Right renal pelvis (tissue), 4 donors: ENCODE measurements around the gene FYN. TPM values are rescaled to one million over a fixed set of nuclear protein-coding genes. Genes with fewer than 3 reads are reported as not detected.

Source experiments
- DNase-seq, 4 donors: peaks; one replicate each; pipeline ENCODE4 v3.0.0-alpha.2; 2013; ENCODE audit warnings: low read depth in 4 of 4, low spot score in 3 of 4, missing footprints in 1 of 4
- polyA plus RNA-seq, 4 donors: library from polyadenylated mRNA; unstranded; fragments of 120-200 nt; gene quantifications; one replicate each; pipeline ENCODE4 v1.2.1, GENCODE V29; 2013; ENCODE audit not compliant: insufficient read length in 4 of 4

The FYN gene
- polyA plus RNA-seq, 4 donors: 162 to 172 (median 167) TPM

DNA sequence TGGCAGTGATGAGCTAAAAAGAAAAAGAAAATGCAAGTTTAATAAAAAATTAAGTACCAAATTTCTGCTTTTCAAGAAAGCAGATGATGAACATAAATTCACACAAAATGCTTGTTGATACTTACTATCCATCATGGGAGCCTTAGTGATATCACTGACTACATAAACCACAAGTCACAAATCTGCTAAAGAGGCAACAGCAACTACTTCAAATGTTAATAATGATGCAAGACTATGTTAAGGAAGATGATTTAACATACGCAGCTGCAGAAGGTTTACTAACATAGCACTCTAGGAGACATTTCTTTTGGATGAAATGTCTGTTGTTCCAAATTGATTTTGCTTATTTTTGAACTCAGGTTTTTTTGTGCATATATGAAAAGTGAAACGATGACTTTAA is 18.6 kb downstream of the FYN start:
- no peak for DNase-seq

DNA sequence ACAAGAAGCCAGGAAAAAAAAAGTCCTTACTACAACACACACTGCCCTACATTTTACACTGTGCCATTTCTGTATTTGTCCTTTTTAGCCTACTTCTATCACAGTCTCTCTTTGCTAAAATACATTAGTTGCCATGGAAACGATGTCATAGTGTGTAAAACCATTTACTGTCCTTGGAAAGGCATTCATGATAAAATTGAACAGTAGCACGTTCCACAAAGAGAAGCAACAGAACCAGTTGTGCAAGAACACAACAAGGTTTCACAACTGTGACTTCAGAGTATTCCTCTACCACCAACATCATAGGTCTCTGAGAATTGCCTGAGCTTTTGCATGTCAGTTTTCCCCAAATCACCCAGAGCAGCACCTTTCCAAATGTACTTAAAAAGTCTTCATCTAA is 20.5 kb downstream of the FYN start:
- no peak for DNase-seq

DNA sequence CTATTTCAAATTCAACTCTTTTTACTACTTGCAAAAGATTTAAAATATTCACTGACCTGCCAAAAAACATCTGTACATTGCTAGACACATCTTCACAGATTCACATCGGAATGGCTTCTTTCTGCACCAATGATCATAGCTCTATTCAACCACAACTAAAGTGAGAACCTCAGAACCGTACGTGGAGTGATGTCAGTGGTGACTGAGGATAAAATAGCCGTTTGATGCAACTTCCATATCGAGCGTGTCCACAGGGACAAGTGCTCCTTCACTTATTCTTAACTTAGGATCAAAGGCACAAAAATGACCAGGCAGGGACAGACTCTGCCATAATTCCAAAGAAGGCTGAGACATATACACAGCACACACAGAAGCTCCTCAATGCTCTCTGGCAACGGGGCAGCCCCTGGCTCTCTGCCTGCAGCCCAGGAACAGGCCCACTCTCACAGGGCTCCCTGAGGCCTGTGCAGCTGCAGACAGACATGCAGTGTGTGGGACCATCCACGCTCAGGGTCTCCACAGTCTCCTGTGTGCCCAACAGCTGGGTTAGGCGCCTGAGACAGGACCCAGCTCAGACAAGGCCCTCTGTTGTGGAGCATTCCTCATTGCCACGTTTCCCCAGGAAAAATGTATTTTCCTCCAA is 22.8 kb downstream of the FYN start:
- DNase-seq: no peak

DNA sequence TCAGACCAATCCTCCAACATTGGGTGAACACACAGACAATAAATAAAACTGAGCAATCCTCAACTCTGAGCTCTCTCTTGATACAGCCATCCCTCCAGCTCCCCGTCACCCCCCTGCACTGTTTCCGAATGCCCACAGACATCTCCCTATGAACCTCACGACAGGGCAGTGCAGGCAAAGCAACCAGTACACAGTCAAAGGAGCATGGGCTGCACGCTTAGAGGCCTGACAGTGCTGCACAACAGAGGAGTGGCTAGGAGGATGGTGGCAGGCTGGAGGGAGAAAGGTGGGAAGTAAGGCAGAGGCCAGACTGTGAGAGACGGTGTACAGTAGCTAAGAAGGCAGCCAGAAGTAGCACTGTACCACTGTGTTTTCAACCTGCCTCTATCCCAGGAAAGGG is 24.0 kb downstream of the FYN start:
- no peak for DNase-seq

DNA sequence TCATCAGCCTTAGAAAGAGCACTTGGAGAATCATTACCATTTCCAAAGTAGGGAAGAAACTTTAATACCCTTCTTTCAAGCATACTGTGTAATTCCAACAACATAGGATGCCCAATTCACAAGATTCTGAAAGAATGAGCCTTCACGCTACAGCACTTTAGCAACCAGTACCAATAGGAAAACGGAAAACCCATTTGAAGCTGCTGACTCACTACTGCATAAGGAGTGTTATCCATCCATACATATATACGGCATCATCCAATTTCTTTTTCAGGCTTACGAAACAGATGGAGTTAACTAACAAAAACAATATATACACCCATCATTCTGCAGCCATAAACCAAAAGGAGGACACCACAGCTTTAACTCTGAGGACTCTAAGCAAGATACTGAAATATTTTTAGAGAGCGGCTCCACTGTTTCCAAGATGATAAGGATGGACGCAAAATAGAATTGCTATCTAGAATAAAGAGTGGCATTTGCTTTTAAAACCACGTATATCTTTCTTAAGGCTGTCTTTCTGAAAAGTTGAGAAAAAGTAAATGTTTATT is 24.9 kb downstream of the FYN start:
- DNase-seq: no peak

DNA sequence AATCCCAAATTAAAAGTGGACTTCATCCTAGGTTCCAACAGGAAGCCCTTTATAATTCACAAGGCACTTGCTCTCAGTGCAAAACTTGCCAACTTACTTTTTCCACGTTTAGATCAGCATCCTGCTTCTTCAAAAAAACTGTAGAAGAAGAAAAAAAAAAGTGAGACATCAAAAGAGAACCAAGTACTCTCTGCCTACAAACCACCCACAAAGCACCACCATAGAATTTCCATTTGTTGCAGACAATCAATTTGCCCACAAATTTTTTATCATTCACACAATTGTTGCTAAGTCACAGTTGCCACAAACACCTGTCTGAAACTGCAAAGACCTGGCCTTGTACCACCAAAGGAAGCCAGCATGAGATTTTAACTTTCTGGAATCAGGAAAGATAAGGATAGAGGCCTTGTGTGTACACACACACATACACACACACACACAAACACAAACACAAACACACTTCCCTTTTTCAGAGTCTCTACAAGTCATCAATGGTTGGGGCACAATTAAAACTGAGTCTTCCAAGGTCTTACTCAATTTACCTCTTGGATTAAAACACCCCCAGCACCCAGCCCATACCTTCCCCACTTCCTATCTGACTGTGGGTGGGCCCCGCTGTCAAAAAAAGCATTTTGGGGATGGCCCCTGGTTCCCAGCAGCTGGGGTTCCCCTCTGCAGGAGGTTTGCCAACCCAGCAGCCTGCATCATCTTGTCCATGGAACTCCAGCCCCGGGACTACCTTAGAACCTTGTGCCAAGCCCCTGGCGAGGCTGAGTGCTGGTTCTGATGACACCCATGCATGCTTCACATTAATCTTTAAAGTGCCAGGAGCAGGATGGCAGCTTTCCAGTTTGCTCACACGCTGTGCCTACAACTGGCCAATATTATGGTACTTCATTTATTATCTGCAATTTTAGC is 26.5 kb downstream of the FYN start:
- no peak for DNase-seq

DNA sequence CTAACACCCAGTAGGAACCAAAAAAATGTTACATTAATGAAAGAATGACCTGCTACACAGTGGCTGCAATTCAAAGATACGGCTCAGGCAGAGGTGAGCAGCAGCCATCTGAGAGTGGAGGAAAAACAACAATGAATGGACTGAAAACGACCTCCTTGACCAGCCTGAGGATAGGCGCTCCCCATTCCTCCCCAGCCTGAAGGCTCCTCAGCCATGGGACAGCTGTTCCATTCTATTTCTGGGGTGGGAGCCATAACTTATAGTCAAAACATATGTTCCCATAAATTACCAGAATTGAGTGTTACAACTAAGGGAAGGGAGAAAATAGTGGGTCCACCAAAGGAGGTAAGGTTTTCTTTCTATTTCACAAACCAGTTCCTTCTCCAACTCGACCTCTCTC is 27.2 kb downstream of the FYN start:
- no peak for DNase-seq

DNA sequence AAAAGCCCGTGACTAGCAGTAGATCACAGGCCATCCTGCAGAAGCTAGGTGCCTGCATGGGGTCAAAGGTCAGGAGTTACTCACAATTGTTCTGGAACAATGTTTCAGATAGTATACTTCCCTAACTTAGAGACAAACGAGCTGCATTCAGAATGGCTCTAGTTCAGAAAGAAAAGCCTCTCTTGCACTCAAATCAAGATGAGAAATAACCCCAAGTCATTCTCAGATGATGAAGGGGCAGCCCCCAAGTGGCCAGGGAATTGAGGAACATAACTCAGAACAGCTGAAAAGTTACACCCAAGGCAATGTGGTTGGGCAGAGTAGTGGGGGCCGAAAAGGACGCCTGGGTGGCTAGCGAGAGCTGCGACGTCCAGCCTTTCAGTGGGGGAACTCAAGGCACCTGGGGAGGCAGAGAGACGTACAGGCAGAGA is 27.8 kb downstream of the FYN start:
- no peak for DNase-seq

DNA sequence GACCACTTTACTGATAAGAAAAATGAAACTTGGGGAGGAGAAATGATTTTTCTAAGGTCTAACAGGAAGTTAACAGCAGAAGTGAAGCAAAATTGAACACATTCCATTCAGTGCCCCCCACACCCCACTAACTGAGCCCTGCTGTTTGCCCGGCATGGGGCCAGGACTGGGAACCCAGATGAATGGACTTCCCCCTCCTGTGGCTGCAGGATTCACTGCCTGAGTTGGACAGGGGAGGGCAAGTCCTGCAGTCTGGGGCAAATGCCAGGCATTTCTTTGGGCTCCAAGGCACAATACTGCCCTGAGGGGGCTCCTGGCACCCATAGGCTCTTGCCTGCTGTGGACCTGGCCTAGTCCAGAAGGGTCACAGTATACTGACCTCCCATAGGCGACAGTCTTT is 28.3 kb downstream of the FYN start:
- no peak for DNase-seq

DNA sequence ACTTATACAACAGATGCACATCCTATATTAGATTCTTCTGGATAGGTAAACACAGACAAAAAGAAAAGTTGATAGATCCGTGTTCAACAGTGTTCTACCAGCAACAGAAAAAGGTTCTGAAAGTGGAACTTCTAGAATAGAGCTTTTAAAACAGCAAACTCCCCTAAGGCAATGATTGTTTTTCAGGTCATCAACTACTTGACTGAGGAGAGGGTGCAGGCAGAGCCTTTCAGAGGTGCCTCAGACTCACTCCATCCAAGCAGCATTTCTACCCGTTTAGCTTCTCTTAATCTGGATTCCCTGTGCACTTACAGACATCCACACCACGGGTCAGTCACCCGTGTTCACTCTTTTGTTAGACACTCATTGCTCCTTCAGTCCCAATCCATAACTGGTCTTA is 28.9 kb downstream of the FYN start:
- no peak for DNase-seq

DNA sequence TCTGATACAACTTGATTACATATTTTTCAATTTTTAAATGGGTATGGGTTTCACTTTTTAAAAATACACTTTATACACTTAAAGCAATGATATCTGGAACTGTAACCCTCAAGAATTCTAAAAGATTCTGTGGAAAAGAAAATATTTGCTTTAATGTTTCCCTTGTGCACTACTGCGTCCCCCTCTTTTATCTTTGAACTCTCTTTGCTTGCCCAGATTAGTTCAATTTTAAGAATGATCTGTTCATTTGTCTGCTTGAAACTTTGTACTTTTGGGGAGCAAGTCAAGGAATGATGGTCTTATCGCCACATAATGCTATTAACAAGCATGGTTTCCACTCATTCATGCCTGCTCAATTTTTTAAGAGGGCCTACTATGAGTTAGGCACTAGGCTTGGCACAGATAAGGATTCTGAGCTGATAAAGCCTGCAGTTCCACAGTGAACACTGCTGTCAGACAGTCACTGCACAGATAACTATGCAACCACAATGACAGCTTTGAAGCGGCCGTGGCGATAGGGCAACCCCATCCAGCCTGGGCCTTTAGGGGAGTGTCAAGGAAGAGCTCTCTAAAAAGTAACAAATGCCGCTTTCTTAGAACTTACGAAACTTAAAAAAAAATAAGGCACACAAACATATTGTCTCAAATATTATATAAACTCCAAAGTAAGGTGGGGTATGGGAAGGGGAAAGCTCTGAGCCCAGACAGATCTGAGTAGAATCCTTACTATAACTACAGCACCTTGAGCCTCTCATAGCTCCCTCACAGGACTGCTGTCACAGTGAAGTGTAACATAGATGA is 29.7 kb downstream of the FYN start:
- DNase-seq: no peak

DNA sequence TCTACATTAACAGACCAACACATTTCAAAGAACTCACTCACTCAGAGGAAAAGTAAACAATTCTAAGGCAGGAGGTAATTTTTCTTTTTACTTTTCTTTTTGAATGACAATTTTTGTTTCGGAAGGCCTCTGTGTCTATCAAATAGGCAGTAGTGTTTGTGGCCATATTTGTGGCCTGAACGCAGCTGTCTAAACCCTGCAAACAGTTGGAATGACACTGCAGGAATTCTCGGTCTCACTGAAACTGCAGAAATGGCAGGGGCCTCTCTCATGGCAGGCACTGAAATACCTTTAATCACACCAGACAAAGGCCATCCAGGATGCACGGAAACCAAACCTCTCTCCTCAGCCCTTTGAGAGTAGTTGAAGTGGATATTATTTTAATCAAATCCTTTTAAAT is 30.4 kb downstream of the FYN start:
- no peak for DNase-seq

DNA sequence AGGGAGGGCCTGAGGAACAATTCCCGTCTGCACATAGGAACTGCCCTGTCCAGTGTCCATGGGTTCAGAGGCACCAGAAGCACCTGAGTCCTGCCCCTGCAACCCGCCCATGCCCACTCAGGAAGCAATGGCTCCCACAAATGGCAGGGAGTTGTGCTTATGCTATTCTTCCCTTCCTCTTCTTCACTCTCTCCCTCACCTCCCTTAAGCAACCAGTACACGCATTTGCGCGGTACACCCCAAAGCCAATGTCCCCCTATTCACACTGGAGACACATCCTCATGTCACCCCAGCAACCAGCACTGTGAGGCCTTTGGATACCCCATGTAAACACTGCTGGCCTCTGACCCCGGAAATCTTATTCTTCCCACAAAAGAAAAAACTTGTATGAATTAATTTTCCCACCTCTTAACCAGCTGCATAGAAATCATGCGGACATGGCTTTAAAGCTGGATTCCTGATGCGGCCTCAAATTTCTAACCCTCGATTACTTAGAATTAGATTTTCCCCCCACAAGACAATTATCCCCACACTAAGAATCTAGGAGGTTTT is 30.9 kb downstream of the FYN start:
- no peak for DNase-seq

DNA sequence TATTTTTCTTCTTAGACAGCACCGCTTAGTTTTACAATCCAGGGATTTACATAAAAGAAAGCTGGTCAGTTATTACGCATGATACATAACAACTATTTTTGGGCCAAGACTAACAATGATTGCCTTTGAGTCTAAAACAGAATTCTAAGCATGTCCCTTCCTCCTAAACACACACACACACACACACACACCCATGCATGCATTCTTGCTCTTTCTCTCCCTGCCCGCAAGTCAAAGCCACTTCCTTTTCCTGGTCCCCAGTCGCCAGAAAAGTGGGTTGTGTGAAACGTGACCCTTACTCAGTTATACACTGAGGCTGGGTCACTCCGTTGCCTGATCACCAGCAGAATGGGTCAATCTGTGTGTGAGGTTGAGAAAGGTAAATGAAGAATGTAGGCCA is 31.4 kb downstream of the FYN start:
- DNase-seq: no peak

DNA sequence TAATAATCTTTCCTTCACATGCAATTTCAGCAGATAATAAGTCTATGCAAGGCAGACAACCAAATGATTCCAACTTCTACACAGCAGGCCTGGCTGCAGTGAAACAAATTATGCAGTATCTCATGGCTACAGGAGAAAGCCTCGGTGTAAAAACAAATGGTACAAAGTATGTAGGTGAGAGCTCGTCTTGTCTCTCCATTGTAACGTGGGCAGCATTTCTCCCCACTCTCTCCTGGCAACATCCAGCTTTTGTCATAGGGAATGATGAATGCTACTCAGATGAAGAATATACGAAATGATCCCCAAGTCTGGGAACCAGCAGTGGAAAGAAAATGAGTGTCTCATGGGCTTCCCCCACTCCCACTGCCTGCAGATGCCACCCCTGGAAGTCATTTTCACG is 32.4 kb downstream of the FYN start:
- DNase-seq: no peak

DNA sequence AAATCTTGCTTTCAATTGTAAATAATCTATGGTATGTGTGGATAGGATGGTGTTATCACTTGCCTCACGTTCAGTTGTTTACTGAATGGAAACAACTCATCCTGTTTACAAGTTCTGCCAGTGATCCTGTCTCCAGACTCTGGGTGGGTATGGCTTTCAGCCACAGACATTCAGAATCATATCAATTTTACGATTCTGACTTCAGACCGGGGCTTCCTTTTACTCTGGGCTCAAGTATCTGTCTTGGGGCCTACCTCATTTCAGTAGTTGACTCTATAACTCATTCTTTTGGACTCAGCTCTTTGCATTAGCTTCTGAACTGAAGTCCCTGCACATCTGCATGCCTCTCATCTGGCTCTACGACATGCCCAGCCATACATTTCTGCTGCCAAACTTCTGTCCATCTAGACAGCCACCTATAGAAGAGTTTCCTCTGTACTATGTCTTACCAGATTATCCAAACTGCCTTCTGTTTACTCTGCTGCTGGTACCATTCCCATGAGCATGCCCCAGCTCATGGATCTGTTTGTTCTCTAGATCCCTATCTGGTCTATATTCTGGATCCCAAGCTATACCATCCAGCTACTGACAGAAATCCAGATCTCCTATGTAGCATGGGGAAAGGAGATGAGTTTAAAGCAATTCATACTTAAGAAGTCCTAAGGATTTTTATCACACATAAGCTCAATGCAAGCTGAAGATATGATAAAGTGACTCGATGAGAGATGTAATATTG is 34.3 kb downstream of the FYN start:
- no peak for DNase-seq

DNA sequence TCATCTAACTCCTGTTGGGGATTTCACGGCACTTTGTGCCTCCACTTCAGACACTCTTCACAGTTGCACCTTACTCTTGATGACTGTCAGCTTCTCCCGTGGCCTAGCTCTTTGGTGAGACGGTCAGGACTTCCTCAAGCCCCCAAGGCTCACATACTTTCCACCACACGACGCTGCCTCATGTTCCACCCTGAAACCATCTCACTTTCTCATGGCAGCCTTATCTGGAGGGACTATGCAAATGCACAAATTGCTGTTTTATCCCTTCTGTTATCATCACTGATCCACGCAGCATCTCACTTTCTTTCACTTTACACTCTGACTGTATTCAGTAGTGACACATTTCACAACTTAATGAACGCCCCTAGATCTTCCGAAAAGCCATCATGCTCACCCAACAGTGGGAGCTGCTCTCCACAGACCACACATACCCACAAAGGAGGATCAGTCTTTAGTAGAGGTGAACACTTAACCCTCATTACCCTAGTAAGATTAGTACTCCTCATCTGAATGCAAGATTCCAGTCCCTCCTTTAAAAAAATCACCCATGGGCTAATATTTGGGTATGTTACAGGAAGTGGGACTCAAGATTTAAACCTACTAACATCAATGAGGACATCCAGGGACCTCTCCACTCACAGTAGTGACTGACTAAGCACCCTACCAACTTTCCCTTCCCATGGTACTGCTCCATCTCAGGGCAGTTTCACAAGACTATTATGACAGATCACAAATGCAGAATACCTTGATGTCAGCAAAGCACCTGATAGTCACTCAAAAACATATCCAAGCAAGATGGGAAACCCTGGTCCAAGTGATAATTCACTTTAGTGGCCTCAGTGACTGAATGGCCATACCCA is 35.4 kb downstream of the FYN start:
- DNase-seq: no peak

DNA sequence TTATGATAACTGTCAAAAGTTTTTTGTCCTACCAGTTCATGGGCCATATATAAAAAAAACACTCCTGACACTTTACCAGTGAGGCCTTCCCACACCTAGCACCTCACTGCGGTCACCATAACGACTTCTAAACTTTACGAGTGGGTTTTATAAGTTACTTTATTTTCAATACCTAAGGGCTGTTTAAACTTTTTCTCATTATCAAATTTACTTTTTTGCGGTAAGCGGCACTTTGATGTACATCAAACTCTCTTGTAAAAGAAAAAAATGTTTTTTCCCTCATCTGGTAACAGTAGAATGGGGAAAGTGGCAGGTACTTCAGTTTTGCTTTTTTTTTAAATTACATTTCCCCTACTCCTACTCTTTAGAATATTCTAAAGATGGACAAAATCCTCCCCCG is 36.2 kb downstream of the FYN start:
- no peak for DNase-seq

DNA sequence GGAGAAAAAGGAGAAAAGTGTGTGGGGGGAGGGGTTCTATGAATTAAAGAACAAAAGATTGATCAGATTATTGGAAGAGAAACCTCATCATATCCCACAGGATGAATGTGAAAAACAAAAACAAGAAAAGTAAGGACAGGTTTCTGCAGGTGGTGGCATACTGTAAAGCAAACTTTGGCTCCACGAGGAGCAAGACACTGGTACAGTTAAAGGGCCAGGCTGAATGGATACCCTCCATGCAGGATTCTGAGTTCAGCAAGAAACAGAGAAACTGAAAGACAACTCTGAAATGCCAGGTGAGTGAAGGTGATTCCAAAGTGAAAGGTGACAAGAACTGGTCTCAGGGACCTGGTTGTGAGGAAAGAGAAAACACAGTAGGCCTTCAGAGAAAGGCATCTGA is 37.4 kb downstream of the FYN start:
- no peak for DNase-seq
